AG08396 (cell line): ENCODE results near the gene TMEM35A.
A peak's percentile ranks its signal among the peaks of the same experiment; 100 is the strongest.
"Not testable (repeated sequence)": the region's sequence is repeated elsewhere in the genome, so short reads cannot be mapped to it uniquely, and the experiment has no call there.

Source experiments
- DNase-seq: peaks from one replicate; pipeline ENCODE4 v3.0.0; 2012; ENCODE audit warnings: low spot score, mixed read lengths

Gene TMEM35A, protein sequence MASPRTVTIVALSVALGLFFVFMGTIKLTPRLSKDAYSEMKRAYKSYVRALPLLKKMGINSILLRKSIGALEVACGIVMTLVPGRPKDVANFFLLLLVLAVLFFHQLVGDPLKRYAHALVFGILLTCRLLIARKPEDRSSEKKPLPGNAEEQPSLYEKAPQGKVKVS

DNA sequence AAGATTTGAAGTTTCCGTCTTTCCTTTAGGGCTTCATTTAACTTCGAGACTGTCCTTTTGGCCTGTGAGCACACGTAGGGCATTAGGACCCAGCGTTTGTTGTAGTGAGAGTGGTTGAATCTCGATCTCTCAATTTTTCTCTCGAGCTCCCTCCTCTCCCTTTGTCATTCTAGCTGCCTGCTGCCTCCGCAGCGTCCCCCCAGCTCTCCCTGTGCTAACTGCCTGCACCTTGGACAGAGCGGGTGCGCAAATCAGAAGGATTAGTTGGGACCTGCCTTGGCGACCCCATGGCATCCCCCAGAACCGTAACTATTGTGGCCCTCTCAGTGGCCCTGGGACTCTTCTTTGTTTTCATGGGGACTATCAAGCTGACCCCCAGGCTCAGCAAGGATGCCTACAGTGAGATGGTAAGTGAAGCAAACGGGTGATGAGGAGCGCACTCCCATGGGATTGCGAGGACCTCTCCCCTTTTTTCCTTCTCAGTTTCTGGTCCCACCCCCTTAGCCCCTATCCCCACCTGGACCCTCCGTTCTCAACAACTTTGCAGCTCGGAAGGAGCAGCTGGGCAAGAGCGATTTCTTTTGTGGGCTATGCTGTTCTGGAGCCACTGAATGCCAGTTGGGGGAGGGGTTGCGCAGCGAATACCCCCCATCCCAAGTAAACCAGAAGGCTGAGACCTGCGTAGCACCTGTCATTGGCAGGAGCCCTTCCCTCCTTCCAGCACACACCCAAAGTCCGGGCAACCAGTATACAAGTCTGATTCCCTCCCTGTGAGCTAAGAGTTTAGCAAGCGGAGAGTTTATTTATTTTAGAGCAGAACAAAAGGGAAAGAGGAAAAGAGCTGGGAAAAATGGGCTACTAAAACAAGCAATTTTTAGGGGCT lies at the start of gene TMEM35A:
Gene TMEM35A, plus strand, starts transcription at position 164 of the 883 bp plus-strand sequence. Its CDS starts 124 bp downstream, at position 288.
- DNase-seq = peak; percentile 21

DNA sequence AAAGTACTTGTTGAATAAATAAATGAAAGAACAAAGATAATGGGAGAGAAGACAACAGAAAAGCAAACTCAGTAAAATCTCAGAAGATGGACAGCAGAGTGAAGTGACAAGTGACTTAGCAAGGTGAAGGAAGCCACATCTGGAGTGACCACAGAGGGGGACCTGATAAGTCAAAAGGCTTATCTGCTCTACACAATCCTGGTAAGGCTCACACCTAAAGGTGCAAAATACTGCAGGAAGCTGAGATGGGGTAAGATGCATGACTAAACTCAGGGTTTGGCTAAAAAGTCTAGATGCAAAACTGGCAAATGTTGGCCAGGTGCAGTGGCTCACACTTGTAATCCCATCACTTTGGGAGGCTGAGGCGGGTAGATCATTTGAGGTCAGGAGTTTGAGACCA lies 49.0 kb upstream of the TMEM35A start:
- DNase-seq = no peak

DNA sequence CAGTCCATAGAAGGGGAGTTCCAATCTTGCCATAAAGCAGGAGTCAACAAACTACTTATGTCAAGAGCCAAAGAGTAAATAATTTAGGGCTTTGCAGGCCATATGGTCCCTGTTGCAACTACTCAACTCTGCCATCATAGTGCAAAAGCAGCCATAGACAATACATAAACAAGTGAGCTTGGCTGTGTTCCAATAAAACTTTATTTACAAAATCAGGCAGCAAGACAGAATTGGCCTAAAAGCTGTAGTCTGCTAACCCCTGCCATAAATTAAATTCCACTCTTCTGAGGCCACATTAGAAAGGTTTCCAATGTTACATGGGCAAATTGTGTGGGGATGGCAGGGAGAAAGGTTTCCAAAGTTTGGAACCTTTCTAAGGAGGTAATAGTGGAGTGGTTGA lies 41.4 kb upstream of the TMEM35A start:
- no peak for DNase-seq

DNA sequence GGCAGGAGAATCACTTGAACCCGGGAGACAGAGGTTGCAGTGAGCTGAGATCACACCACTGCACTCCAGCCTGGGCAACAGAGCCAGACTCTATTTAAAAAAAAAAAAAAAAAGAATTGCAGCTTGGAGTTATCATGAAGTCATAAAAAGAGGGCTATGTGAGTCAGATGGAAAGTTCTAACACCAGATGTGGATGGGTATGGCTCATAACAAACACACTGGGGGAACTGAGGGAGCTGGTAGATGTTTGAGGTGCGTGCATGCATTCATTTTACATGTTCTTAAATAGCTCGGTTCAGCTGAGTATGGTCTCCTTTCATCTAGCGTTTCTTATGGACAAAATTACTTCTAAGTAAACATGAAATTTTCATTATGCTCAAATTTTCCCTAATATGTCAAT lies 38.5 kb upstream of the TMEM35A start:
- no peak for DNase-seq

DNA sequence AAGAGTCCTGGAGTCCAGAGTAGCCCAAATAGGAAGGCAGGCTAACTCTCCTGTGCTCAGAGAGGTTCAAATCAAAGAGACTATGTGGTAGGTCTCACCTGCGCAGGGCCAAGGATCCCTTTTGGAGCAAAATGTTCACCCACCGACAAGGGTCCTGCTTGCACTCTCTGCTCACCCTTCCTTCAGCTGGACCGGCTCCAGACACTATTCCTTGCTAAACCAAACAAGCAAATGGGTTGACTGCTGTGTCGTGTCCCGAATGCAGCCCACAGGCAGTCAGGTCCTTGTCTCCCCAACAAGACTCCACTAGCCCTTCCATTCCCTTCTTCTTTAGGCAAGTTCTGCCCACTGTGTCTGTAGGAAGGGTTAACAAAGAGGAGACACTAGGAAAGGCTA lies 27.5 kb upstream of the TMEM35A start:
- DNase-seq = no peak

DNA sequence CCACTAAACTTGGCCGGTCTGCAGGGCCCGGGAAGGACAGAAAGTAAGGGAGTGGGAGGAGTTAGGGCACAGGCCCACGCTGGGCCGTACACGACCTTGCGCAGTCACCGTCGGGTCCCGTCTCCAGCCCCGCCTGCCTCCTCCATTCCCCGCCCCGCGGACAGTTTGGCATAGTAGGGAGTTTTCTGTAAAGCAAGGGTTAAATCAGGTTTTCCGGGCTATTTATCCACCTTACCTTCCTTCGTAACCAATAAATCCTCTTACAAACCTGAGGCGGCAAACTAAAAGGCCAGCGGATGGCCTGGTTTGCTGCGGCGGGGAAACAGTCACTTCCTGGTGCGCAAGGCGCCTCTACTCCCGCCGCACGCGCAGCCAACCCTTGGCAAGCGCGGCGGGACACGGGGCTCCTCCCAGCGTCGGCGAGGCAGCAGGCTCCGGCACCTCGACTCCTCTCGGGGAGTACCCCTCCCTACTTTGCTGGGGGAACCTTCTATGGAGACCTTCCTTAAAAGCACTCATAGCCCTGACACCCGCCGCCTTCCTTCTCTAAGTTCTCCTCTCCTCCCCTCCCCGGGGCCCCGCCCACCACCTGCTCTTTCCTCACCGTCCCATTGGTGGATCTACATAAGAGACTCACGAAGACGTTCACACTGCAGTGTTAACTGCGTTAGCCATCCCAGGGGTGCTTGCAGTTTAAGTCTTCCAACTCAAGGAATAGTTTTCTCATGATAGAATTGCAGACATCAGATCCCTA lies 27.0 kb upstream of the TMEM35A start, which contains the start of gene TRMT2B:
Gene TRMT2B, minus strand, starts transcription at position 563 of the 754 bp plus-strand sequence. CDS start 9,822 bp downstream, outside the sequence.
- peak; percentile 74 for DNase-seq

DNA sequence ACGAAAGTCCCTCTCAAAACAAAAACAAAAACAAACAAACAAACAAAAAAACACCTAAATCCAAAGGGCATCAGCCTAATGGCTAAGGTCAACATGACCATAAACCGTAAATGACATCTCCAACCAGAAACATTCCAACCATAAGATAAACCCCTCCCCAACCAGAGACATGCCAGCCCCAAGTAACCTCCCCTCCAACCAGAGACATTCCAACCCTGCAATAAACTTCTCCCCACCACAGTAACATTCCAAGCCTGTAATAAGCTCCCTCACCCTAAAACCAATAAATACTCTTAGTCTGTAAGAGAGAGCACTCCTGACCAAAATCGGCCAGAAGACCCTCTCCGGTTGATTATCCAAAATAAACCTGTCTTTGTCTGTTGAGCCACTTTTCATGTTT lies 22.1 kb upstream of the TMEM35A start:
- DNase-seq = not testable (repeated sequence)

DNA sequence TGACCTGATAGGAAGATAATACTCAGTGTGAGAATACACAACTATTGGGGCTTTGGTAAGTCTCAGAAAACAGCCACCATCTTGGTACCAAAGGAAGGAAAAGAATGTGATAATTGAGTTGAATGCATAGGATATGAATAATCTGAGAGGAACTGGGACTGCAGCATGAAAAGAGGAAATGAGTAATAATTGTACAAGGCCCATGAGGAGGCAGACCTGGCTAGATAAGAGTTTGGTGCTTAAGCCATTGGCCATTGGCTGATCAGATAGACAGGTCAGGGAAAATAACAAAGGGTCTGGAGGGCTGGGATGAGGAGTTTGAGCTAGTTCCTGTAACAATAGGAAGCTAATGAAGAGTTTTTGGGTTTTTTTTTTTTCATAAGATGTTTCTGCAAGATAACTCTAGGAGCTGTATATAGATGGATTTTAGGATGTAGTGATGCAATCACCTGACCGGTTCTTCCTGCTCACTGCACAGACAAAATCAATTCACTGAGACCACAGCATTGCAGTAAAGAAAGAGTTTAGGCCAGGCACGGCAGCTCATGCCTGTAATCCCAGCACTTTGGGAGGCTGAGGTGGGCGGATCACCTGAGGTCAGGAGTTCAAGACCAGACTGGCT lies 21.5 kb upstream of the TMEM35A start:
- peak; percentile 34 for DNase-seq

DNA sequence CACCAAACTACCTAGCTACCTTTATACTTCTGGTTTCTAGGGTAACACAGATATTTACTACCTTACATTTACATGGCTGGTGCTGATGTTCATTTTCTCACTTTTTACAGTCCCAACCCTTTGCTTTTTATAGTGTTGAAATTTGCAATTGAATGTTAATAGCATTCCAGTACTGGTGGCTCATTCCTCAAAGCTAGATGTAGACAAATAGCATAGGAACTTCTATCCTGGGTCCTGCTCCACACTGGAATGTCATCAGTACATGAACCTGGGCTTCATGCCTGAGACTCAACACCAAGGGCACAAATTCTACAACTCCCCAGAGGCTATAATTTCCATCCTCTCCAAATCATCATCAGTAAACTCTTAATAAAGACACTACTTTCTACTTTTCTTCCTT lies 16.5 kb upstream of the TMEM35A start:
- no peak for DNase-seq

DNA sequence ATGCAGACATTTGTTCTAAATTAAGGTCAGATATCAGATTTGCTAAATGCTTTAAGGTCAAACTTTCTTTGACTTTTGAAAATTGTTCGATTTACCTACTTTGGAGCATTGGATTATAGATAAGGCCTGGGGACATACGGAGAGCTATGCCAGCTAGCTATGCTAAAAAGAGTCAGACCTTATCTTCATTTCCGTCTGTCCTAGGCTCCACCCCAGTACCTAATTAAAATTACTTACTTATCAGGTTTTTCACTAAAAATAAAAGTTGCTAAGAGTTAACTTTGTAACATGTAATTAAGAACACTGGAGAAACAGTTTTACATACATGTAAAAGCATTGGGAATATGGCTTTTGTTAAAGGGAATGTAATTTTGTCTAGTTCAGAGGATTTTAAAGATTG lies 7.1 kb upstream of the TMEM35A start:
- DNase-seq = no peak

DNA sequence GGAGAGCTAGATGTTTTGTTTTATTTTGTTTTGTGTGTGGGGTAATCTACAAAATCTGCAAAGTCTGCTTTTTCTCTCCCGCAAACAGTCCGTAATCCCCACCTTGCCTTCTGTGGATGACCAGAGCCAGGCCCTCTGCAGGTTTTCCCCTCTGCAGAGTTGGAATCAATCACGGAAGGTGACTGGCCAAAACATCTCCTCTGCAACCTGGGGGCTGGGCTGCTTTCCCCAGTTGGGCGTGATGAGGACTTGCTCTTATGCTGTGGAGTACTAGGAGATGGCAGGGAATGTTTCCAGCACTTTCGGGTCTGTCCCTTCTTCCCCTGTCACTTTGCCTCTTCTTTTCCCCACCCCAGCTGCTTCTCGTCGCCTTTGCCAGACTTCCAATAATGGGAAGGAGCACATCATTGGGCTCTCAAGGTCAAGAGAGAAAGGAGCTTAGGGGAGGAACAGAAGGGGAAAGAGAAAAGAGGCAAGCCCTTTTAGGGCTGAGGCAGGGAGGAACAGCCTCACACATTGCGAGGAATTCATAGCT lies 1.1 kb downstream of the TMEM35A start:
- DNase-seq = no peak

DNA sequence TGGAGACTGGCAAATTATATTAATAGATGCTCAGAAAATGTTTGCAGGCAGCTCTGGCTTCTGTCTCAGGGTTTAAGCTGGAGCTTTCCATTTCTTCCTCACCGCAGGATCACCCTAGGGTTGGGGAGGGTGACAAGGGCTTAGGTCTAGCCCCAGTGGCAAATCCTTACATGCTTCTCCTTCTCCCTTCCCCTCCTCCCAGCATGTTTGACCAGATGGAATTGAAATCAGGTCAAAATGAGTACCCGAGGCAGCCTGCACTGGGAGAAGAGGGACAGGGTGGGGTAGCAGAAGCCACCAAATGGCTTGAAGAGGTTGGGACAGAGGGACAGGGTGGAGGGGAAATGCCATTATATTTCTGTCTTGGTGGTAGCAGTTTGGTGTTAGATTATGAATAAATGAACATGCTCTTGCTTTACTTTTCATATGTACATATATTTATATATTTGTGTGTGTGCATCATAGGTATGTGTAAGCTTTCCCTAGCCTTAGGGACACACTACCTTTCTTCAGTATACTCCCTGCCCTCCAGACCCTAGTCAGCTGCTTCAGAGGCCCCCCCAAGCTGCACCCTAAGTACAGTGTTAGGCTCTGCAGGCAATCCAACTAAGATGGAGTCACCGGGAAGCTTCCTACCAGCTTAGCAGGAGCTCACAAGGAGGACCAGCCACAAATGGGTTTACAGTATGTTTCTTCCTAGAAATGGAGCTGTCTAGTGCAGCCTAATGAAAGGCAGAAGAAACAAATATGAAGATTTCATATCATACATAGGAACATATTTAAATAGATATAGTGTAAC lies 1.8 kb downstream of the TMEM35A start:
- no peak for DNase-seq

DNA sequence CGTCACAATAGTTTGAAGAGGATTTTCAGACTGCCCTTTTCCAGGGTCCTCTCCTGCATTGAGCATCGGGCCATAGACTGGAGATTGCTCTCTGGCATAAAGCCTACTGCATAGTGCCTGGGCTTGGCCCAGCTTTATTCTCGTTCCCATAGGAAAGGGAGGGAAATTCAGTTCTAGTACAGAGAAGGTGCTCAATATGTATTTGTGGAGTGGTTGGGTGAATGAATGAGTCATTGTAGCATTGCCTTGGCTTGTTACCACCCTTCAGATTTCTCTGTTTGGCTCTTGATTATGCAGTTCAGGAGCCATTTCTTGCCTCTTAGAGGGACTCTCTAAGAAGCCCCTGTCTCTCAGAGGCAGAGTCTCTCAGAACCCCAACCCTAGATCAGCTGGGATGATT lies 2.6 kb downstream of the TMEM35A start:
- no peak for DNase-seq

DNA sequence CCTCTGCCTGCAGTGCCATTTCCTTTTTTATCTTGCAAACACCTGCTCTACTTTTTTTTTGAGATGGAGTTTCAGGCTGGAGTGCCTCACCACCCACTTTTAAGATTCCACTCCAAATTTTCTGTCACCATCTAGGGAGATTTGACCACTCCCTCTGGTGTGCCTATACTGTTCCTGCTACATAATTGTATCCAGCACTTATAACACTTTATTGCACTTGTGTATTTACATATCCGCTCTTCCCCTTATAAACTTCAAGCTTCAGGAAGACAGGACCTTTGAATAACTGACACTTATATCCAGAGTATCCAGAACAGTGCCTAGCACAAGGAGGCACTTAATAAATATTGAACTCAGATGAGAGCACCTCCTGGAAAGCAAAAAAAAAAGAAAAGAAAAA lies 13.1 kb downstream of the TMEM35A start:
- DNase-seq = no peak

DNA sequence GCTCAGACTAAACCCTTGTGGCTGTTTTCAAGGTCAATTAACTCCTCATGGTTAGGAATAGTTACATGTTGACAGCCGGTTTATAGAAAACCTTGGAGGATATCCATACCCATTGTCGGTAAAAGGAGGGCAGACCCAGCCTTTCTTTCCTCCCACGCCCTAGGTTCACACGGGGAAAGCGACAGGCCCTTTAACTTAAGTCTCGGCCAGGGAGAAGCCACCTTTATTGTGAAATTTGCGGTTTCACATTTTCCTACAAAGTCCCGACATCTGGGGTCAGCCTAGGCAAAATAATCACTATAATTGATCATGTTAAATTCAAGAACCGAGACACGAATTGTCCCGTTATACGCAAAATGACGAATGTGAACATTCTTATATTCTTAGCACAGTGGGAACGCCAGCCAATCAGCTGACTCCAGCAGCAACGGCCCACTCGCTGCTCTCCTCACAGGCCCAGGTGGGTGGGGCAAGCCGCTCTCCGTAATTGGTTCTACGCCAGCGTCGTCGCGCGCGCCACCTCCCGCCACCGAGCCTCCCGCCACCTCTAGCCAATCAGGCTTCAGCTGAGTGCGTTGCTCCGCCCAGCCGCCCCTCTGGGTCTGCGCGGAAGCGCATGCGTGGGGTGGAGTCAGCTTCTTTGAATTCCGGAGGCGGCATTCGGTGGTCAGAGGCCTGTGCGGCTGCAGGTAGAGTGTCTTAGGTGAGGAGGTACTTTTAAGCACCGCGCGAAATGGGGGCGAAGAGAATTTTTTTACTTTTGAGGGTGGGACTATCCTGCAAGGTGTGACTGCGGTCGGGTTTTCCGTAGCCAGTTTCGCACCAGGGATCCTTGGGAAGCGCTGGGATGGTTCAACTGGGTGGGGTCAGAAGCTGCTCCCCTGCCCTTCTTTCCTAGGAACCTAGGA lies 19.1 kb downstream of the TMEM35A start, which contains the start of gene CENPI:
Gene CENPI, plus strand, starts transcription at position 659 of the 908 bp plus-strand sequence. CDS start 2,867 bp downstream, outside the sequence.
- peak; percentile 94 for DNase-seq

DNA sequence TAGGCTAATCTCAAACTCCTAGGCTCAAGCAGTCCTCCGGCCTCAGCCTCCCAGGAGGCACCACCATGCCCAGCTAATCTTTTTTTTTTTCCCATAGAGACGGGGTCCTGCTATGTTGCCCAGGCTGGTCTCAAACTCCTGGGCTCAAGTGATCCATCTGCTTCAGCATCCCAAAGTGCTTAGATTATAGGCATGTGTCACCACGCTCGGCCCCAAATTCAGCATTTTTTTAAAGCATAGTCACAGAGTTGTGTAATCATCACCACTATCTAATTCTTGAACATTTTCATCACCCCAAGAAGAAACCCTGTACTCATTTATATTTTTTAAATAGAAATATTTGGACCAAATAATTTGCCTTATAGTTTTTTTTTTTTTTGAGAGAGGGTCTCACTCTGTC lies 29.6 kb downstream of the TMEM35A start:
- no peak for DNase-seq

DNA sequence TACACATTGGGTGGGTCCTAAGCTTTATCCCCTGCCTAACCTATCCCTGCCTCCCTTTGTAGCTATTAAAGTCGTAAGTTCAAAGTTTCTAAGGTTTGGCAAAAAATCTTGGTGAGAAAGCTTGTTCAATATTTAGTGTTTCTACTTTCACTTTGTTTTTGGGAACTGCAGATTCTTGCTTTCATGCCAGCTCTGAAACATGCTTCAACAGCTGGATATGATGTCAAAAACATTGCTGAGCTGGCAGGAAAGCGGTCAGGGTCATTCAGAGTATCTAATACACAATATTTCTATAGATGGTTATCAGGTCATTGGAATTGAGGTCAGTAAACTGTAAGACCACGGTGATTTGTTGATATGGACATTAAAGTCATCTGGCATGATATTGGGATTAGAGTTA lies 39.0 kb downstream of the TMEM35A start:
- no peak for DNase-seq

DNA sequence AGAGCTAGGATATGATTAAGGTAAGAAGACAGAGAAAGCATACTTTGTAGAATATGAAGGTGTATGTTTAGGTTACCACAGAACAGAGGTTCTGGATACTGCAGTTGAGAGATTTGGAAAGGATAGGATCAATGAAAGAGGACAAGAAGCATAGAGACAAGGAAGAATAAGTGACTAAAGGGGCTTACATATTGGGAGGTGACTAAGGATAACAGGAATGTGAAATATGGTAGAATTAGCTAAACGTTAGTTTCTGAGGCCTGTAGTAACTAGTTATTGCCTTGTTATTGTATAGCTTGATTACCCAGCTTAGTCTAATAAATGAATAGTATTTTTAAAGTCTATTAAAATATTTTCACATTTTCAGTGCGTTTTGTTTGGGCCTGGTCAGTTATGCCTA lies 57.6 kb downstream of the TMEM35A start:
- DNase-seq = no peak
